MM.1S (cell line): ENCODE results near the gene FTL.

Source experiments
- CTCF ChIP-seq: fragments of 300-600 bp; sonication (generic); IDR thresholded peaks from 2 replicates; pipeline ENCODE4 v1.5.1; 2016; ENCODE audit warnings: antibody characterized with exemption, low read length, mixed read lengths
- EZH2phosphoT487 ChIP-seq: fragments of 300-600 bp; sonication (generic); IDR thresholded peaks from 2 replicates; pipeline ENCODE4 v1.6.1; 2018; ENCODE audit warnings: antibody characterized with exemption, low read length

DNA sequence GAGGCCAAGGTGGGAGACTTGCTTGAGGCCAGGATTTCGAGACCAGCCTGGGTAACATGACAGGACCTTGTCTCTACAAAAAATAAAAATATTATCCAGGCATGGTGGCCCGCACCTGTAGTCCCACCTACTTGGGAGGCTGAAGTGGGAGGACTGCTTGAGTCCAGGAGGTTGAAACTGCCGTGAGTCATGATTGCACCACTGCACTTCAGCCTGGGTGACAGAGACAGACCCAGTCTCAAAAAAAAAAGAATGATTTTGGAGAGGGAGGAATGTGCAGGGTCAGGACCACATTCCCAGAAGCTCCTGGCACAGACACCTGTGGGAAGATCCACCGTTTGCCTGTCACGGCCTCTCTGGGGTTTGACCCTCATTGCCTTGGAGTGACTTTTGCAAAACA, 19.7 kb upstream of the FTL start:
- no peak for TF ChIP-seq EZH2phosphoT487
- TF ChIP-seq CTCF, result no peak
